ENCODE results near the gene RBM12. TPM values are rescaled to one million over a fixed set of nuclear protein-coding genes. Genes with fewer than 3 reads are reported as not detected.

The RBM12 gene
- total RNA-seq, 1 donor from 2014 or later, result 189 TPM

DNA sequence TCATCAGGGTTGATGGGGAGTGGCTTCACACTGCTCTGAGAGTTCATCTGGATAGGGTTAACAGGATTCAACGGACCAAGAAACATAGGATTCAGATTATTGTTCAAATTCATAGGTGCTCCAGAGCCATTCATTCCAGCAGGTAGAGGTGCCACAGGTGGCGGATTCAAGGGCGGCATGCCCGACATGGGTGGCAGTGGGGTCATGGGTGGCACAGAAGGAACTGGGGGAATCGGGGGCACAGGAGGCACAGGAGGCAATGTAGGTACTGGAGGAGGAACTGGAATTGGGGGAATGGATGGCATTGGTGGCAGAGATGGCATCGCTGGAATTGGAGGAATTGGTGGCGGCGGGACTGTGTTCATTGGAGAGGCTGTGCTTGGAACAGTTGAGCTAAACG lies 10.3 kb downstream of the RBM12 start:
- Mint-ChIP-seq H3K4me3 (no peak overlapping the region), H3K9me3 (no peaks in the 10 kb centered on the region), H3K27ac (ENCODE audit: unreplicated experiment) (no peak overlapping the region), H3K27me3 (ENCODE audit: low read depth) (no peaks in the 10 kb centered on the region), H3K36me3 (ENCODE audit: low read depth) (no peaks in the 10 kb centered on the region), H3K4me1 (peaks cover 15% of the 10 kb centered on the region)
- TF ChIP-seq, protein P1, sequence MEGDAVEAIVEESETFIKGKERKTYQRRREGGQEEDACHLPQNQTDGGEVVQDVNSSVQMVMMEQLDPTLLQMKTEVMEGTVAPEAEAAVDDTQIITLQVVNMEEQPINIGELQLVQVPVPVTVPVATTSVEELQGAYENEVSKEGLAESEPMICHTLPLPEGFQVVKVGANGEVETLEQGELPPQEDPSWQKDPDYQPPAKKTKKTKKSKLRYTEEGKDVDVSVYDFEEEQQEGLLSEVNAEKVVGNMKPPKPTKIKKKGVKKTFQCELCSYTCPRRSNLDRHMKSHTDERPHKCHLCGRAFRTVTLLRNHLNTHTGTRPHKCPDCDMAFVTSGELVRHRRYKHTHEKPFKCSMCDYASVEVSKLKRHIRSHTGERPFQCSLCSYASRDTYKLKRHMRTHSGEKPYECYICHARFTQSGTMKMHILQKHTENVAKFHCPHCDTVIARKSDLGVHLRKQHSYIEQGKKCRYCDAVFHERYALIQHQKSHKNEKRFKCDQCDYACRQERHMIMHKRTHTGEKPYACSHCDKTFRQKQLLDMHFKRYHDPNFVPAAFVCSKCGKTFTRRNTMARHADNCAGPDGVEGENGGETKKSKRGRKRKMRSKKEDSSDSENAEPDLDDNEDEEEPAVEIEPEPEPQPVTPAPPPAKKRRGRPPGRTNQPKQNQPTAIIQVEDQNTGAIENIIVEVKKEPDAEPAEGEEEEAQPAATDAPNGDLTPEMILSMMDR (conservative IDR thresholded peaks at IDR 0.05), result no peak
- DNase-seq (ENCODE audit: low read depth, low spot score), result no peak

DNA sequence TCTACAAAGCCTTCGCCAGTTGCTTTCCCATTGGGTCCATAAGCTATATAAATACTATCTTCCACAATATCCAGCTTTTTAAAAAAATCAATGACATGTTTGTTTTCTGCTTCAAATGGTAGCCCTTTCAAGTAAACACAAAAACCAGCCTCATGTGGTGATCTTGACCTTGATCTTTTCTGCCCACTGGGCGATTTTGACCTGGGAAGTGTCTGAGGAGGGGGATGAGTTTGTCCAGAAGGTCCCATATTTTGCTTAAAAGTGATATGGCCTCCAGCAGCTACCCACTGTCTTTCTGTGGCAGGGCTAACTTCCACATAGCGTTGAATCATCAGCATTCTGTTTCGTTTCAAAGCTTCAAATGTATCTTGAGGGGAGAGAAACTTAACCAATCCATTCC lies 10.8 kb downstream of the RBM12 start:
- H3K27me3 Mint-ChIP-seq (ENCODE audit: low read depth), result no peaks in the 10 kb centered on the region
- TF ChIP-seq, protein P1 (conservative IDR thresholded peaks at IDR 0.05), result no peak
- H3K4me3 Mint-ChIP-seq, result no peak overlapping the region
- H3K9me3 Mint-ChIP-seq, result no peaks in the 10 kb centered on the region
- DNase-seq (ENCODE audit: low read depth, low spot score), result no peak
- H3K4me1 Mint-ChIP-seq, result peaks cover 11% of the 10 kb centered on the region
- no peak overlapping the region for H3K27ac Mint-ChIP-seq (ENCODE audit: unreplicated experiment)
- H3K36me3 Mint-ChIP-seq (ENCODE audit: low read depth), result no peaks in the 10 kb centered on the region

DNA sequence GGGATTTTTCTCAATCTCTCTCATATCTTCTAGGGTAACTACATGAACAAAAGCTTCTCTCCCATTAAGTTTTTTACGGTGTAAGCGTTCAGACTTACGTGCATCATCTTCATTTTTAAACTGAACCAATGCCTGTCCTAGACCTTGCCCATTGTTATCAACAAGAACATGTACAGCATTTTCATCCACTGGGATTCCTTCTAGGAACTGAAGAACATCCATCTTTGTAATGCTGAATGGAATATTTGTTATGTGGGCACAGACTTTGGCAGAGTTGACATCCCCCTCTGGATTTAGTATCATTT lies 11.3 kb downstream of the RBM12 start:
- no peak for DNase-seq (ENCODE audit: low read depth, low spot score)
- H3K36me3 Mint-ChIP-seq (ENCODE audit: low read depth), result no peaks in the 10 kb centered on the region
- TF ChIP-seq, protein P1 (conservative IDR thresholded peaks at IDR 0.05), result no peak
- H3K4me3 Mint-ChIP-seq, result no peak overlapping the region
- no peak overlapping the region for H3K27ac Mint-ChIP-seq (ENCODE audit: unreplicated experiment)
- no peaks in the 10 kb centered on the region for H3K9me3 Mint-ChIP-seq
- H3K4me1 Mint-ChIP-seq, result peaks cover 8% of the 10 kb centered on the region
- no peaks in the 10 kb centered on the region for H3K27me3 Mint-ChIP-seq (ENCODE audit: low read depth)

DNA sequence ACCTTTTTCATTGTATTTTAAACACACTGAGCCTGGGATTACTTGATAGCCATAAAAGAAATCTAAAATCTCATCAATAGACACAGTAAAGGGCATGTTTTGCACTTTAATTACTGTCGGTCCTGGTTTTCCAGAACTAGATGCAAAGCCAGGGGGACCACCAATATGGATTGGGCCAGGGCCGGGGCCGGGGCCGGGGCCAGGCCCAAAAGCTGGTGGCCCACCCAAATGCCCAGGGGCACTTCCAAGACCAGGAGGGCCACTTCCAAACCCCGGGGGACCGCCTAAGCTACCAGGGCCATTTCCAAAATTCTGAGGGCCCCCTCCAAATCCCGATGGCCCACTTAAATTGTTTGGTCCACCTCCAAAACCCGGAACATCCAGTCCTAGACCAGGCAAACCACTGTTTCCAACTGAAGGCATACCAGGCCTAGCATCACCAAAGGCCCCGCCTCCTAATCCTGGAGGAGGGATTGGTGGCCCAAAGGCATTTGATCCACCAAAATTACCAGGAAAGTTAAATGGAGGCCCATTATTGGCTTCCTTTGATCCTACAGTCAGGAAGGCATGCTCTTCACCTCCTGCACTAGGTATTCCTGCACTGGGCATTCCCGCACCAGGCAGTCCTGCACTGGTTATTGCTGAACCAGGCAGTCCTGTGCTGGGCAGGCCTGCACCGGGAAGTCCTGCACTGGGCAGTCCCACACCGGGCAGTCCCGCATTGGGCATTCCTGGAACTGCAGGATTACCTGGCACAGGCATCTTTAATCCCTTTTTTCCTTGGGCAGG lies 11.9 kb downstream of the RBM12 start:
- DNase-seq (ENCODE audit: low read depth, low spot score), result no peak
- TF ChIP-seq, protein P1 (conservative IDR thresholded peaks at IDR 0.05), result no peak
- no peaks in the 10 kb centered on the region for H3K9me3 Mint-ChIP-seq
- no peaks in the 10 kb centered on the region for H3K27me3 Mint-ChIP-seq (ENCODE audit: low read depth)
- peaks cover 8% of the 10 kb centered on the region for H3K4me1 Mint-ChIP-seq
- H3K4me3 Mint-ChIP-seq, result no peak overlapping the region
- H3K27ac Mint-ChIP-seq (ENCODE audit: unreplicated experiment), result no peak overlapping the region
- no peaks in the 10 kb centered on the region for H3K36me3 Mint-ChIP-seq (ENCODE audit: low read depth)

DNA sequence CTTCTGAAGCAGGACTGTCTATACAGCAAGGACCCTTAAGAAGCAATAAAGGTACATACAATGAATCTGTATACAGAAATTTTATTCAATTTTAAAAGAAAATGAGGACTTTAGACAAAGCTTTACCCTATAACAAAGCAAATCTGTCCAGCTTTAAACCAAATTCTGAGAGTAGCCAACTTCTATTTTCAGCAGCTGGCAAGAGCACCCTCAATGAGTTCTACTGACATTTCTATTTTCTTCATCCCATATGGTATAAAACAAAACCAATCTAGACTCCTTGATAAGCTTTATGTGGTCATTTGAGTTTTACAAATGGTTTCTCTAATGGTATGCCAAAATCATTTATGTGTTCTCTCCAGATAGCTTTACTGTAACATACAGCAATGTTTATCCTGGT lies 12.7 kb downstream of the RBM12 start:
- Mint-ChIP-seq H3K36me3 (ENCODE audit: low read depth) (no peaks in the 10 kb centered on the region), H3K27me3 (ENCODE audit: low read depth) (no peaks in the 10 kb centered on the region), H3K27ac (ENCODE audit: unreplicated experiment) (no peak overlapping the region), H3K4me3 (no peak overlapping the region), H3K9me3 (no peaks in the 10 kb centered on the region), H3K4me1 (peaks cover 3% of the 10 kb centered on the region)
- no peak for DNase-seq (ENCODE audit: low read depth, low spot score)
- TF ChIP-seq, protein P1 (conservative IDR thresholded peaks at IDR 0.05), result no peak
